Endometrial microvascular endothelial cells (primary cell): ENCODE measurements around the gene DGCR2. TPM values are rescaled to one million over a fixed set of nuclear protein-coding genes. Genes with fewer than 3 reads are reported as not detected.

Experiments
- in situ Hi-C: cut with HindIII; loops from 2 replicates; pipeline ENCODE4 v1.10.0; 2017; ENCODE audit warnings: low sequenced_read_pairs, low pct_unique_long_range_greater_than_20kb; ENCODE audit errors: inconsistent ontology term
- total RNA-seq: library from RNA; depleted of rRNA; stranded (reverse); fragments of >200 nt; gene quantifications from one replicate; pipeline ENCODE4 v1.2.3, GENCODE V29; 2015; ENCODE audit errors: inconsistent ontology term

The DGCR2 gene
- total RNA-seq, 1 donor from 2014 or later, result 40.7 TPM

DNA sequence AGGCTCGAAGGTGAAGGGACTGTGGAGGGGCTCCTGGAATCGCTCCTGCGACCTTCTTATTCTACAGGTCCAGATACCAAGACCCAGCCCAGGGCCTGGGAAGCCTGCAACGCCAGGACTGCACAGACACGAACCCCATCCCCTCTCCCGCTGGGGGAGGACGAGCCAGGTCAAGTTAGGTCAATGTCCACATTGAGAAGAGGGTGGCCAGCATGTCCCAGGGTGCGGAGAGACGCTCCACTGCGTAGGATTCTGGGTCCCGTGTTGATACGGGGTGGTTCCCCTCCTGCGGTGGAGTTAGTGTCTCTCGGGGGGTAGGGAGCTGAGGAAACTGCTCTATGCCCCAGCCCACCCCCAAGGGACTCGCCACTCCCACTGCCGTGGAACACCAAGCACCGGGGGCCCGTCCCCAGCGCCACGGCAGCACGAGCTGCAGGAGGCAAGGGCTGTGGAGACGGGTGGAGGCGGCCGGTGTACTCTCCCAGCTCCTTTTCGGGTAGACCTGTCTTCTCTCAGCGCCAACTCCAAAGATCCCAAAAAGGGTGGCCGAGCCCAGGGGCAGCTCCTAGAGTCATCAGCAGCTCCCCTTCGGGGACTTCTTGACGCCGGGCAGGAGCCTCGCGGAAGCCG is 26.3 kb upstream of the DGCR2 start:
- in situ Hi-C loops, result no loop called here

DNA sequence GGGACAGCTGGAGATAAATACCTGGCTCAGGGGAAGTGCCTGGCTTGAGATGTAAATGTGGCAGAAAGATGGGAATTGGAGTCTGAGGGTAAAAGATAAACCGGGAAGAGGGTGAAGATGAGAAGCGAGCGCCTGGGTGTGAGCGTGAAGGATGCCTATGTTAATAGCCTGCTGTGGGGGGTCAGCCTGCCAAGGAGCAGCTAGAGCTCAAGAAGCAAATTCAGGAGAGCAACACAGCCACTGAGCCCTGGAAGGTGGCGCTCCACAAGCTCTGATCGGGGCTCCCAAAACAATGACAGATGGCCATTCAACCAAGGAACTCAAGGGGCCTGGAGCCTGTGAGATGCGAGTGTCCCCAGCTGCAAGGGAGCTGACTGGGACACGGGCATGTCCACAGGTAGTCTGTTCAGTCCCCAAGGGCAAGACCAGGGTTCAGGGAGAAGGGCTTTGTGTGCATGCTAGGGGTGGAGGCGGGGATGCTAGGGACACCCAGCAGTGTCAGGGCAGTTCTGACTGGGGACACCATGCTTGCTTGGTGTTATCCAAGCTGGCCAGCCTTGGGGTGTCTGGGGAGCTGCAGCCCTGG is 25.1 kb upstream of the DGCR2 start:
- in situ Hi-C loops, result no loop called here

DNA sequence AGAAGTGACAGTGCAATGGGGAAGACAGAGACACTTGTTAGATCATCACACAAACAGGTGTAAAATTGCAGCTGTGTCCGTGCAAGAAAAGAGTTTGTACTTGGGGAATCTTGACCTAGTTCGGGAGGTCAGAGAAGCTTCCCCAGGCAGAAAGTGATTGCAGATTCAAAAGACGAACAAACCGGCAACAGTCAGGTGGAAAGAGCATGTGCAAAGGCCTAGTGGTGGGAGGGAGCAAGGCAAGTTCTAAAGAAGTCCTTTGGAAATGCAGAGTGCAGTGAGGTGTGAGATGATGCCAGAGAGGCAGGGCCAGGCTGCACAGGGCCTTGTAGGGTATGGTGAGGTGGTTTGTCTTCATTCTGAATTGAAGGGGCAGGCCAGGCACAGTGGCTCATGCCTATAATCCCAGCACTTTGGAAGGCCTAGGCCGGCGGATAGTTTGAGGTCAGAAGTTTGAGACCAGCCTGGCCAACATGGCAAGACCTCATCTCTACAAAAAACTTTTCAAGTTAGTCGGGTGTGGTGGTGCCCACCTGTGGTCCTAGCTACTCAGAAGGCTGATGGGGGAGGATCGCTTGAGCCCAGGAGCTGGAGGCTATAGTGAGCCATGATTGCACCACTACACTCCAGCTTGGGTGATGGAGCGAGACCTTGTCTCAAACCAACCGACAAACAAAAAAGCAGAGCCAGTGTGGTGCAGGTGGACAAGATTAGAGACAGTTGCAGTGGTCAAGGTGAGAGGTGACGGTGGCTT is 24.2 kb upstream of the DGCR2 start:
- in situ Hi-C loops, result no loop called here

DNA sequence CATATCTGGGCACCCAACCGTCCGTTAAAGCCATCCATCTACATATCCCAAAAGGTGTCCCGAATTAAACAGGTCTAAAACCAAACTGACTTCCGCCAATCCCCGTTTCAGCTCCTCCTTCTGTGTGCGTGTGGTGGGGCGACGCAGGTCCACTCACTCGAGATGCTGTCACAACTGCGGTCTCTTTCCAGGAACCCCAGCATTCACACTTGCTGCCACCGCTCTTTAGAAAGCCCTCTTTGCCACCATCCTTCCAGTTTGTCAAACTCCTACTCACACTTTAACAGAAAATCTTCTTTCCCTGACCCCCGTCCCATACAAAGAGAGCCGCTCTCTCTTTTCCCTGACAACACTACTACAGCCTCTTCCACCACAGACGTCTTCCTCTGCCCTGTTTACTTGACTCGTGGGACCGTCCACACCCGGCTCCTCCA is 21.8 kb upstream of the DGCR2 start:
- in situ Hi-C loops, result no loop called here

DNA sequence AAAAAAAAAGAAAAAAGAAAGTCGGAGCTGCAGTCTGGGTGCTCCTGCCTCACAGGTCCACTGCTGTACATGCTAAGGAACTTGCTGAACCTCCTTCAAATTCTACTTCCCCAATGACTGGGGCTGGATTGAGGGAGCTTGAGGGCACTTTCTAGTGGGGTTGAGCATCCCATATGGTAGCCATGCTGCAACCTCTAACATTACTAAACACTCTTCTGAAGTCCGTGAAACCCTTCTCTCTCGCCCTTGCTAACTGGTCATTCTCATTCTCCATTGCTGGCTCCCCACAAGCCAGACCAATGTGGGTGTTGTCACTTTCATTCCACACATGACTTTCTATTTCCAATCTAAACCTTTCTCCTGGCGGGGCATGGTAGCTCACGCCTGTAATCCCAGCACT is 21.0 kb upstream of the DGCR2 start:
- in situ Hi-C loops, result no loop called here

DNA sequence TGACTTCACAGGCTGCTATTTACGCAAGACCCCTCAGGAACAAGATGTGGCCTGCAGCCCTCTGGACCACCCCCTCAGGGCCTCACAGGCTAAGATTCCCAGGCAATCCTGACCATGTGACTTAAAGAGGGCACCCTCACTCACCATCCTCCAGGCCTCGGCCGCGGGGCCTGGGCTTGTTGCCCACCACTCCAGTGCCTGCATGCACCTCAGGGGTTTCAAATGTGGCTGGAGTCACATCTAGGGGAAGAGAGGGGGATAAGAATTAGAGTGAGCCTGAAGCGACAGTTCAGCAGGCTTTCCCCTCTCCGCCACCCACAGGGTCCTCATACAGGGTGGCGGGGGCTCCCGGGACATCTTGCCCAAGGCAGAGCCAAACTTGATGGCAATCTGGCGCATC is 20.2 kb upstream of the DGCR2 start:
- in situ Hi-C loops, result no loop called here

DNA sequence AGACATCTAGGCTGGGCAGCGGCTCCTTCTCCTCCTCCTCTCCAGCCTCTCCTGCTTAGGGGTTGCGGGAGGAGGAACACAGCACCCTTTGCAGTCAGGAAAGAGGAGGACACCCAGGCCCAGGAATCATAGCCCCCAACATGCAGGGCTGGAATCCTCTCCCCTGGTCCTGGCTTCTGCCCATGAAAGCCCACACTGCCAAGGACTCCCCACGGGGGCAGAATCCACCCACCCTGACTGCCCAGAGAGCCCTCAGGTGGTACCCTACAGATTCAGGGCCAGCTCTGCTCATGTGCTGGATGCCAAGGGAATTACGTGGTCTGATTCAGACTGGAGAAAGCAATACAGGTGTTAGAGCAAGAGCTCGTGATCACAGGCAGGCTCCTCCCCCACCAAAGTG is 17.8 kb upstream of the DGCR2 start:
- in situ Hi-C loops, result no loop called here

DNA sequence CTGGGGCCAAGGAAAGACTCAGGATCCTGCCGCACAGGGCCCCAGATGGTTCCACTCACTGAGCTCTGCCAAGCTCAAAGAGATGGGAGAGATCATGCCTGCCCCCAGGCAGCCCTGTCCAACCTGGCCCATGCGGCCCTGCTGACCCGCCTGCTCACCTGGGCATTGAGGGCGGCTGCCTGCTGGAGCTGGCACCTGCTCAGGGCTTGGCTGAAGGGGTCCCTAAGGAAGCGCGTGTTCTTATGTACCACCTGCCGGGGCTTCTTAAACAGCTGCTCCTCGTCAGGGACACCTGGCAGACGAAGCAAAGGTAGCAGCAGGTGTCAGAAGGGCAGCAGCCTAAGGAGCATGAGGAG is 16.8 kb upstream of the DGCR2 start:
- in situ Hi-C loops, result no loop called here

DNA sequence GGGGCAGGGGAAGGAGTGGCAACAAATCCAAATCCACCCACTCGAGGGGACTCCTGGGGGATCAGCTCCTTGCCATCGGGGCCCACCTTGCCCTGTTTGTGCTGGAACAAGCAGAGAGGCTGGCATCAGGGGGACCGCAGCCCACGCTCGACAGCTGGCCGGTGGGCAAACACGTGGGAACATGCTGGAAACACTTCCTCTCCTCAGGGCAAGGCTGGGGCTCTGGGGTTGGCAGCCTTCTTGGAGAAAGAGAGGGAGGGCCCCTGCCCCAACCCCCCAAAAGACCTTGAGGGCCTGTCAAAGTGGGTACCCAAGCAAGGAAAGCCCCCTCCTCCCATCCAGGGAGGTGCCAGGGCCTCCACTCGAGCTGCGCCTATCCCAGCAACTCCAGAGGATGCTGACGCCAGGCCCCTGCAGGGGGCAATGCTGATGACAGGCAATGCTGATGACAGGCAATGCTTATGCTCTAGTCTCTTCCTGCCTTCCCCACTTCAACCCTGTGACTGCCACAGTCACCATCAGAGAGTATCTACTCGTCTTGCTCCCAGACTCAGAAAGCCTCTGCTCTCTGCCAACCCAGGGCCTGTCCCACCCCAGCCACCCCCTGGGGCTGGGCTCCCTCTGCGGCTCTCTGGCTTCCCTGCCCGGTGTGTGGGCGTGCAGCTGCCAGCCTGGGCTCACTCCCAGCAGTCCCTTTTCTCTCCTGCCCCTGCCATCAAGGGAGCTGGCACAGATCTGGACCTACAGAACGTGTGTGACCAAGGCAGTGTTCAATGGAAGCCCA is 16.2 kb upstream of the DGCR2 start:
- in situ Hi-C loops, result no loop called here

DNA sequence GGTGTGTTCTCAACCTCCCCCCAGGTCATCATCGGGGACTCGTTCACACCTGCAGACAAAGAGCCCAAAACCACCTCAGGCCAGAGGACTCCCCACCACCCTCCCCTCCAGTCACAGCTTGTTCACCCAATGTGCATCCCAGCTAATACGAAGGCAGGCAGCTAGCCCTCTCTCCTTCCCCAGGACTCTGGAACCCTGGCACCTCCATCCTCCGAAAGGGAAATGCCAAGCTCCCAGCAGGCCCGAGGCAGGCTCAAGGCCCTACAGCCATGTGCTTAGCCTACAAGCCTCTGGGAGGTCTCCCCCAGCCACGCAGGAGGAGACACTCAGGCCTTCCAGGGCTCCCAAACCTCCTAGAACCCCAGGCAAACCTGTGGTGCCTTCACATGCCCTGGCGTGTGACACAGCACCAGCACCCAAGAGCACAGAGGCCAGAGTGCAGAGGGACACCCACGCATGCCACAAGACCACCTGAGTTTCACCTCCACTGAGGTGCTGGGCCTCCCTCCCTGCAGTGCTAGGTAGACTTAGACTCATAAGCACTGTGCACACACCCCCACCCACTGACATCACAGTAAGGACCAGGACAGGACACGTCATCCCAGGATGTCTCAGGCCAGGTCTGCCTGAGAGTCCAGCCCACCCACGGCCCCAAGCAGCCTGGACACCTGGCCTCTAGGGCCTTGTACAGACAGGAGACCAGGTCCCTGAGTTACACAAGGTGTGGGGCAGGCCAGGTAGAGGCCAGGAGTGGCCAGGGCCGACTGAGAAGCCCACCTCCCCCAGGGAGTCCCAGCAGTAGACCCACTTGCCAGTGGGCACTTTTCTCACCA is 15.4 kb upstream of the DGCR2 start:
- in situ Hi-C loops, result no loop called here

DNA sequence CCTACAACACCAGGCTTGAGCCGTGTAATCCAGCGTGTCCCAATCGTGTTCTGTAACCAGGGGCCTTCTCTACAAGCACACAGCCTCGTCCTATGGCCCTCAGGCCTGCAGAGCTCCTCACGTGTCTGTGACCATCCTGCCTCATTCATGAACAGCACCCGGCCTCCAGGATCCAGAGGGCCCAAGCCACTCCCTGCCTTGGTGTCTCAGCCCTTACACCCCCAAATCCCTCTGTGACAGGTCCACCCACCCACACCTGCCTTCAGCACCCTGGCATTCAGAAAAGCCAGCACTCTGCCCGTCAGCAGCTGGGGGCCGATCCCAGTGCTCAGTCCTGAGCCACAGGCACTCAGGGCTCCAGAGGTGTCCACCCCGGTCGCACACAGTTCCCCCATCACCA is 14.7 kb upstream of the DGCR2 start:
- in situ Hi-C loops, result no loop called here

DNA sequence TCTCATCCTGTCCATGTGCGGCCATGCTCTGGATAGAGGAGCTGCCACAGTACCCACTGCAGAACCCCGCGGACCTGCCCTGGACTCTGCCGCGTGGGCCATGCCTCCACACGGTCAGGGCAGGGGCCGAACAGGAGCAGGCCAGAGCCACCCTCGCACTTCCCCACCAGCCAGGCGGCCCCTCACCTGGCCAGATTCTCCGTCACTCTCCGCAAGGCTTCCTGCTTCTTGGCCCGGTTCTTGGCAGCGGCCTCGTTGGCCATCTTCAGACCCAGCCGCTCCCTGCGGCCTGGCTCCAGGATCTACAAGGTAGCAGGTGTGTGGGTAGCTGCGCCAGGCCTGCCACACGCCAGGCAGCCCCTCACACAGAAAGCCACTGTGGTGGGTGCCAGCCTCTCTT is 12.7 kb upstream of the DGCR2 start:
- in situ Hi-C loops, result no loop called here

DNA sequence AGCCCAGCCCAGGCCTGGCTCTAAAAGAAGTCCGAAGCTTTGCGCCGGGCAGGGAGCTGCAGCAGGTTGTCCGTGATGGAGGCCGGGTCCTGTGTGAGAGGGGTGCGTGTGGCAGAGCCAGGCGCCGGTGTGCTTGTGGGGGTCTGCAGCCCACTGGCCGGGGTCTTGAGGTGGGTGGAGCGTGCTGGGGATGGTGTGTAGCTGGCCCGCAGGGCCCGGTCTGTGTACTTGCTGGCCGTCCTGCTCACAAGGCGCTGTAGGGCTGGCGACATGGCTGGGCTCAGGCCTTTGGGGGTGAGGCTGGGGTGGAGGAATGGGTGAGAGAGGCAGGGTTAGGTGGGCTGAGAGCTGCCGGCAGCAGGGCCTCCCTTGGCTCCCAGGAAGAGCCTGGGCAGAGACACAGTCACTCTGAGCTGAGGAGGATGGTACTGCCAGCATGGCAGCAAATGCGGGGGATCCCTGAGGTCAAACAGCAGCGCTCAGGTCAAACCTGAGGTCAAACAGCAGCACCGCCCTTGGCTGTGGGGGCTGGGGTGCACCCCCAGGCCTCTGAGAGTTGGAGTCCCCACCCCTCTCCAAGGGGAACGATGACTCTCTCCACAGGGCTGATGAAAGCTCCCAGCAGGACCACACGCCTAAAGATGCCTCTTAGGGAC is 12.1 kb upstream of the DGCR2 start:
- in situ Hi-C loops, result no loop called here

DNA sequence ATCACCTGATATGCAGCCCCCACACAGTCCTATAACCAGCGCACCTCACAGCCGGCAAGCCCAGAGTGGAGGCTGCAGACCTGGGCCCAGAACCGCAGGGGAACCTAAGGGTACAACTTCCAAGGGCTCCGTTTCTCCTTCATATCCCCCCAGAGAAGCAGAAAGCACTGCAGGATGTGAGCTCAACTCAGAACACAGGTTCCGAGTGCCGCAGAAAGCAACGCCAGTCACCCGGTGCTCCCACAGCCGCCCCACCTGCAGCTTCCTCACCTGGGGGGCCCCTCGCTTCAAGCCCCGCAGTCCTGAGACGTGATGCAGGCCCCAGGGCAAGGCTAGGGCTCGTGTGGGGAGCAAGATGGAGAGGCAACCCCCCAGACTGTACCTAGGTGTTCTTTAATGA is 11.3 kb upstream of the DGCR2 start:
- in situ Hi-C loops, result no loop called here

DNA sequence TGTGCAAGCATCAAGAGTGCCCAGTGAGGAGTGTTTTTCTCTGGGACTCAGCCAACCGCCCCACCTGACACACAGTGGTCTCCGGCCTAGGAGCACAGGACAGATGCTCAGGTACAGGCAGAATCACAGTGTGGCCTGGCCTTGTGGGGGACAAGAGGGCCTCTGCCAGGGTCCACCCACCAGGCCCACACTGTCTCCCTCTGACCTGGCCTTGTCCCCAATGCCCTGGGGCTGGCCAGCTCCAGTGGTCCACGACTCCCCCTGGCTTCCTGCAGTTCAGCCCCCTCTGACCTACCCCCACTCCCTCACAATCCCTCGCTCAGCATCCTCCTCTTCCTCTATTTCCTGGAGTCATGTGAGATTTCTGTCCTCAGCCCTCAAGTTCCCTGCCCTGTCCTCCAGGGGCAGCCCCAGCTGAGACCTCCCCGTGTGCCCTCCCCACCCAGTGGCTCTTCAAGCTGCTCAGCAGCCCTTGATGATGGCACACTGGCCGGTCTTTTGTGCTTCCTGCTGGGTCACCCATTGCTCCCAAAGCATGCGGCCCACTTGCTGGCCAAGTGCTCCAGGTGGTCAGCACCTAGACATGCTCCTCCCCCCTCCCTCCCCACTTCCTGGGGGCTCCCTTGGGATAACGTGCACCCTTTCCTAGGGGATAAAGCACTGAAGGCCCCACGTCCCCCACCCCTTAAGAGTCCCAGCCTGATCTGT is 10.6 kb upstream of the DGCR2 start:
- in situ Hi-C loops, result no loop called here

DNA sequence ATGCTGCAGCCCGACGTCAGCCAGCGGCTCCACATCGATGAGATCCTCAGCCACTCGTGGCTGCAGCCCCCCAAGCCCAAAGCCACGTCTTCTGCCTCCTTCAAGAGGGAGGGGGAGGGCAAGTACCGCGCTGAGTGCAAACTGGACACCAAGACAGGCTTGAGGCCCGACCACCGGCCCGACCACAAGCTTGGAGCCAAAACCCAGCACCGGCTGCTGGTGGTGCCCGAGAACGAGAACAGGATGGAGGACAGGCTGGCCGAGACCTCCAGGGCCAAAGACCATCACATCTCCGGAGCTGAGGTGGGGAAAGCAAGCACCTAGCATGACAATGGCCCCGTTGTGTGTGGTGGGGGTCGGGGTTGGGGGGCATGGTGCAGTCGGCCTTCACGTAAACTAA is 9.9 kb upstream of the DGCR2 start:
- in situ Hi-C loops, result no loop called here

DNA sequence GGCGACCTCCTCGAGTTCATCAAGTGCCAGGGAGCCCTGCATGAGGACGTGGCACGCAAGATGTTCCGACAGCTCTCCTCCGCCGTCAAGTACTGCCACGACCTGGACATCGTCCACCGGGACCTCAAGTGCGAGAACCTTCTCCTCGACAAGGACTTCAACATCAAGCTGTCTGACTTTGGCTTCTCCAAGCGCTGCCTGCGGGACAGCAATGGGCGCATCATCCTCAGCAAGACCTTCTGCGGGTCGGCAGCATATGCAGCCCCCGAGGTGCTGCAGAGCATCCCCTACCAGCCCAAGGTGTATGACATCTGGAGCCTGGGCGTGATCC is 9.4 kb upstream of the DGCR2 start:
- in situ Hi-C loops, result no loop called here
